ENCODE results near the gene CHAD. TPM values are rescaled to one million over a fixed set of nuclear protein-coding genes. Genes with fewer than 3 reads are reported as not detected.

Gene CHAD
- total and polyA plus RNA-seq, 2 of the 4 experiments (the other 2 are of a cell fraction): 0.03 TPM; not detected in 1

GRCh38 chr17:50469208-50469605 lies 527 bp upstream of the CHAD start:
- Histone ChIP-seq H2BK20ac (ENCODE audit: low read depth, low read length) (no peak overlapping the region), H3K4me3 (ENCODE audit: insufficient read depth, low read depth, low read length) (no peak overlapping the region), H3K14ac (replicated peaks; ENCODE audit: low read depth, low read length) (no peak overlapping the region), H4K5ac (ENCODE audit: low read depth, low read length) (no peak overlapping the region), H2BK5ac (ENCODE audit: low read depth, low read length, poor library complexity, severe bottlenecking) (no peak overlapping the region), H3K4me1 (ENCODE audit: control insufficient read depth, insufficient read depth, low read length) (peaks cover 2% of the 10 kb centered on the region), H4K20me1 (ENCODE audit: insufficient read depth, low read length) (no peaks in the 10 kb centered on the region; the same call in 1 of the 2 replicates), H3K36me3 (ENCODE audit: control insufficient read depth, insufficient read depth, low read length) (peaks cover 13% of the 10 kb centered on the region; the same call in 1 of the 2 replicates), H2BK120ac (ENCODE audit: low read depth, low read length) (no peak overlapping the region), H4K8ac (ENCODE audit: low read depth in 2 of 2, low read length in 2 of 2) (no peak overlapping the region), H3K56ac (ENCODE audit: extremely low read depth, insufficient read depth, low read length) (no peak overlapping the region), H4K91ac (ENCODE audit: insufficient read depth, low read depth, low read length) (no peak overlapping the region), H3K18ac (ENCODE audit: low read depth, low read length) (no peak overlapping the region), H3K27me3 (ENCODE audit: control insufficient read depth, insufficient read depth, low read length) (peaks cover 27% of the 10 kb centered on the region), H3K9me1 (ENCODE audit: insufficient read depth, low read length) (no peaks in the 10 kb centered on the region), H2AK5ac (ENCODE audit: low read depth, low read length) (no peak overlapping the region), H3K23ac (ENCODE audit: low read depth, low read length) (no peak overlapping the region), H3K9ac (ENCODE audit: low read depth, low read length) (no peak overlapping the region), H2AFZ (replicated peaks; ENCODE audit: low read length, poor library complexity) (peak overlapping the region; percentile 12), H2AK9ac (replicated peaks; ENCODE audit: low read depth, low read length, poor library complexity) (no peak overlapping the region), H3K9me3 (ENCODE audit: control insufficient read depth, insufficient read depth, low read length) (no peaks in the 10 kb centered on the region), H3K4me2 (ENCODE audit: low read depth, low read length) (peak overlapping the region; percentile 12; the same call in 1 of the 2 replicates), H3K27ac (ENCODE audit: insufficient read depth, low read length) (no peak overlapping the region), H3K4ac (ENCODE audit: low read depth, low read length) (no peak overlapping the region), H3K79me1 (ENCODE audit: low read depth in 1 of 2, low read length in 2 of 2) (no peaks in the 10 kb centered on the region), H2BK15ac (ENCODE audit: low read depth, low read length) (no peak overlapping the region)
- intact Hi-C loops (cut with micrococcal nuclease): no loop called here
- dilution Hi-C loops (cut with HindIII; ENCODE audit: low sequenced_read_pairs, unreplicated experiment): no loop called here
- TF ChIP-seq USF2 (IDR thresholded peaks at IDR 0.05; ENCODE audit: low read depth, low read length) (no peak), RCOR1 (IDR thresholded peaks at IDR 0.05; ENCODE audit: insufficient replicate concordance, low read length) (no peak), CTCF (conservative IDR thresholded peaks at IDR 0.05; ENCODE audit: low read depth, low read length) (no peak), RFX5 (IDR thresholded peaks at IDR 0.05; ENCODE audit: low read depth, low read length) (no peak), MAZ (IDR thresholded peaks at IDR 0.05; ENCODE audit: borderline replicate concordance, low read depth, low read length) (no peak), POLR2A (IDR thresholded peaks at IDR 0.05; ENCODE audit: low read depth, low read length) (no peak), RAD21 (IDR thresholded peaks at IDR 0.05; ENCODE audit: low read length) (no peak)
- TF ChIP-seq, protein P1, sequence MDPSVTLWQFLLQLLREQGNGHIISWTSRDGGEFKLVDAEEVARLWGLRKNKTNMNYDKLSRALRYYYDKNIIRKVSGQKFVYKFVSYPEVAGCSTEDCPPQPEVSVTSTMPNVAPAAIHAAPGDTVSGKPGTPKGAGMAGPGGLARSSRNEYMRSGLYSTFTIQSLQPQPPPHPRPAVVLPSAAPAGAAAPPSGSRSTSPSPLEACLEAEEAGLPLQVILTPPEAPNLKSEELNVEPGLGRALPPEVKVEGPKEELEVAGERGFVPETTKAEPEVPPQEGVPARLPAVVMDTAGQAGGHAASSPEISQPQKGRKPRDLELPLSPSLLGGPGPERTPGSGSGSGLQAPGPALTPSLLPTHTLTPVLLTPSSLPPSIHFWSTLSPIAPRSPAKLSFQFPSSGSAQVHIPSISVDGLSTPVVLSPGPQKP (IDR thresholded peaks at IDR 0.05; ENCODE audit: borderline replicate concordance, low read depth, low read length): no peak
- DNase-seq: no peak
- CTCF ChIA-PET: no interaction called here
- WGBS, 2 experiments (ENCODE audit: extremely low coverage in 2 of 2, insufficient read length in 1 of 2): 9% methylated on average over 9 of the region's 37 CpGs; no CpG with 5 or more reads in 1 of the 2 experiments
- BruUV-seq (replicated peaks): no TSS peak
- POLR2A ChIA-PET (ENCODE audit: unreplicated experiment): no interaction called here
- in situ Hi-C loops (cut with MboI; ENCODE audit: low sequenced_read_pairs): no loop called here
- ATAC-seq (ENCODE audit: low read depth): peak; percentile 45
